HG02759 (cell line): ENCODE results near the gene NAA38.
"Not testable (repeated sequence)": the region's sequence is repeated elsewhere in the genome, so short reads cannot be mapped to it uniquely, and the experiment has no call there.

Experiments used
- ATAC-seq: cut with Tn5 transposase; IDR thresholded peaks from one replicate; pipeline ENCODE4 v1.9.1; 2021; ENCODE audit warnings: mild to moderate bottlenecking, moderate library complexity; ENCODE audit not compliant: unreplicated experiment

Gene NAA38

GRCh38 chr17:7882068-7882467, 24.7 kb upstream of the NAA38 start:
- ATAC-seq, result no peak

GRCh38 chr17:7881276-7882054, 24.1 kb upstream of the NAA38 start:
- ATAC-seq, result no peak

- no peak for ATAC-seq
Measured at GRCh38 chr17:7880076-7880868, 22.9 kb upstream of the NAA38 start.

- ATAC-seq, result no peak
Measured at GRCh38 chr17:7878234-7878633, 20.9 kb upstream of the NAA38 start.

GRCh38 chr17:7875804-7876370, 18.5 kb upstream of the NAA38 start:
- no peak for ATAC-seq

GRCh38 chr17:7873051-7873450, 15.7 kb upstream of the NAA38 start:
- ATAC-seq, result no peak

- no peak for ATAC-seq
Measured at GRCh38 chr17:7867881-7868329, 10.5 kb upstream of the NAA38 start.

GRCh38 chr17:7864995-7865650, 7.8 kb upstream of the NAA38 start:
- ATAC-seq, result no peak

GRCh38 chr17:7864384-7864783, 7.0 kb upstream of the NAA38 start:
- ATAC-seq, result not testable (repeated sequence)

- no peak for ATAC-seq
Measured at GRCh38 chr17:7862692-7863437, 5.5 kb upstream of the NAA38 start.

GRCh38 chr17:7859028-7859427, 1.7 kb upstream of the NAA38 start:
- no peak for ATAC-seq

- ATAC-seq, result no peak
Measured at GRCh38 chr17:7858522-7858810, 1.1 kb upstream of the NAA38 start.

- peak; percentile 38 for ATAC-seq
Measured at GRCh38 chr17:7857713-7858521, 558 bp upstream of the NAA38 start, which contains the start of gene CYB5D1. Gene CYB5D1, plus strand, starts transcription at chr17:7858003. Its CDS starts 132 bp downstream, at chr17:7858135.

- no peak for ATAC-seq
Measured at GRCh38 chr17:7856011-7856810, 1.1 kb downstream of the NAA38 start.

GRCh38 chr17:7855660-7856010, 1.7 kb downstream of the NAA38 start:
- ATAC-seq, result no peak

- no peak for ATAC-seq
Measured at GRCh38 chr17:7854851-7855659, 2.3 kb downstream of the NAA38 start, which contains the start of gene TMEM88. Gene TMEM88, plus strand, starts transcription at chr17:7855066. Its CDS starts 9 bp downstream, at chr17:7855075.

- ATAC-seq, result no peak
Measured at GRCh38 chr17:7854078-7854777, 3.1 kb downstream of the NAA38 start.

GRCh38 chr17:7853691-7854038, 3.7 kb downstream of the NAA38 start:
- no peak for ATAC-seq
